K562 (cell line): ENCODE data around the gene RPH3AL. TPM values are rescaled to one million over a fixed set of nuclear protein-coding genes. Genes with fewer than 3 reads are reported as not detected.

Source experiments
- ATAC-seq: fragments of 200-7000 bp; cut with Tn5 transposase; 3 replicates; pipeline ENCODE4 v1.9.1; 2020; ENCODE audit warnings: moderate library complexity
- BruUV-seq: library from RNA; stranded (reverse); fragments of 400-500 nt; replicated peaks from 2 replicates; lab custom pipeline; 2021; lab: Mats Ljungman, UMichigan
- CTCF ChIA-PET: fragments of 300-600 bp; formaldehyde crosslinking; extraction: SDS; loops from one replicate; lab custom pipeline; 2021; ENCODE audit warnings: low intra/inter-chr PET ratio; lab: Yijun Ruan, JAX
- POLR2A ChIA-PET: fragments of 300-600, 350-650 bp; sonication (Branson Sonifier 250); formaldehyde crosslinking; extraction: SDS; loops from one replicate; lab custom pipeline; 2021; ENCODE audit warnings: antibody characterized with exemption, inconsistent platforms; lab: Yijun Ruan, JAX
- DNase-seq, 4 experiments: peaks; one replicate each; pipeline versions ENCODE4 v3.0.0 to v3.0.0-alpha.2; 2011 to 2018; ENCODE audit warnings: low spot score in 3 of 4, mixed read lengths in 3 of 4; ENCODE audit errors: extremely low read depth in 1 of 4
- FAIRE-seq: peaks from 2 replicates; lab custom pipeline; 2011; peaks lifted over from hg19 to GRCh38; lab: Jason Lieb, UNC
- H2AFZ ChIP-seq: 2 replicates; pipeline ENCODE4 v1.6.0; 2011; ENCODE audit warnings: low read depth, low read length, control low read depth, inconsistent platforms
- H3K27ac ChIP-seq: fragments of 200-600 bp; 3 replicates; pipeline ENCODE4 v1.8.0; 2011; ENCODE audit warnings: low read depth, mild to moderate bottlenecking, control low read depth, inconsistent platforms, low read length, moderate library complexity, mixed read lengths; ENCODE audit errors: extremely low read depth
- H3K27me3 ChIP-seq, 2 experiments: fragments of 300-600 bp in 1 of 2; 2 replicates in 1 of 2; 3 replicates in 1 of 2; pipeline versions ENCODE4 v1.6.0 to v1.8.0; 2011; ENCODE audit warnings: inconsistent platforms in 2 of 2, low read length in 2 of 2, mild to moderate bottlenecking in 1 of 2, mixed read lengths in 1 of 2, moderate library complexity in 1 of 2; ENCODE audit not compliant: control insufficient read depth in 2 of 2, insufficient read depth in 2 of 2
- H3K36me3 ChIP-seq: fragments of 300-600 bp; 3 replicates; pipeline ENCODE4 v1.8.0; 2011; ENCODE audit warnings: mild to moderate bottlenecking, low read length, inconsistent platforms; ENCODE audit not compliant: control insufficient read depth, insufficient read depth
- H3K4me1 ChIP-seq, 2 experiments: fragments of 200-600 bp in 1 of 2; replicated peaks in 1 of 2; 2 replicates in 1 of 2; 3 replicates in 1 of 2; pipeline versions ENCODE4 v1.5.1 to v1.8.0; 2011; ENCODE audit warnings: inconsistent platforms in 2 of 2, low read length in 2 of 2, mild to moderate bottlenecking in 1 of 2, mixed read lengths in 1 of 2, moderate library complexity in 1 of 2; ENCODE audit not compliant: control insufficient read depth in 2 of 2, insufficient read depth in 2 of 2
- H3K4me2 ChIP-seq: 2 replicates; pipeline ENCODE4 v1.6.1; 2011; ENCODE audit warnings: low read length, control low read depth, inconsistent platforms, mixed read lengths; ENCODE audit not compliant: insufficient read depth
- H3K4me3 ChIP-seq: fragments of 200-600 bp; sonication (generic), shearing (Covaris generic); 2 replicates; pipeline ENCODE4 v1.5.1; 2016; ENCODE audit warnings: control low read depth, inconsistent platforms
- H3K79me2 ChIP-seq: fragments of 200-600 bp; 3 replicates; pipeline ENCODE4 v1.8.0; 2011; ENCODE audit warnings: low read length, inconsistent platforms; ENCODE audit not compliant: control insufficient read depth, insufficient read depth
- H3K9ac ChIP-seq, 2 experiments: 2 replicates each; pipeline versions ENCODE4 v1.6.0 to v1.6.1; 2011; ENCODE audit warnings: low read depth in 2 of 2, low read length in 2 of 2, control low read depth in 1 of 2, inconsistent platforms in 1 of 2, mild to moderate bottlenecking in 1 of 2, mixed read lengths in 1 of 2; ENCODE audit not compliant: insufficient read depth in 1 of 2
- H3K9me1 ChIP-seq: one replicate; pipeline ENCODE4 v1.6.0; 2011; ENCODE audit warnings: inconsistent platforms, mild to moderate bottlenecking, low read length, moderate library complexity; ENCODE audit not compliant: control insufficient read depth, insufficient read depth
- H3K9me3 ChIP-seq: replicated peaks from 2 replicates; pipeline ENCODE4 v1.5.1; 2011; ENCODE audit warnings: low read depth, low read length, inconsistent platforms; ENCODE audit not compliant: control insufficient read depth, insufficient read depth
- H4K20me1 ChIP-seq: replicated peaks from 2 replicates; pipeline ENCODE4 v1.6.1; 2011; ENCODE audit warnings: low read length, inconsistent platforms, mixed read lengths; ENCODE audit not compliant: control insufficient read depth, insufficient read depth
- BMI1 ChIP-seq: fragments of 150-350 bp; IDR thresholded peaks from 2 replicates; pipeline ENCODE4 v1.6.1; 2014; ENCODE audit warnings: low read length
- MAZ ChIP-seq, 2 experiments: fragments of 450-650 bp in 1 of 2; sonication (generic) in 1 of 2; formaldehyde crosslinking; IDR thresholded peaks in 1 of 2; conservative IDR thresholded peaks in 1 of 2; 2 replicates each; pipeline versions ENCODE4 v1.4.0 to v1.5.0; 2020; ENCODE audit warnings: mild to moderate bottlenecking in 1 of 2, missing genetic modification reagents in 1 of 2
- NCOA2 ChIP-seq, 2 experiments: fragments of 450-650 bp; IDR thresholded peaks; 2 replicates each; pipeline ENCODE4 v1.6.1; 2018; ENCODE audit warnings: mild to moderate bottlenecking in 2 of 2, moderate library complexity in 1 of 2; ENCODE audit not compliant: partially characterized antibody in 2 of 2
- NCOA6 ChIP-seq: fragments of 450-650 bp; IDR thresholded peaks from 2 replicates; pipeline ENCODE4 v1.6.1; 2017; ENCODE audit warnings: mild to moderate bottlenecking
- NR2C2 ChIP-seq, 2 experiments: fragments of 200-800 bp in 1 of 2; sonication (Bioruptor generic) in 1 of 2; sonication (generic) in 1 of 2; formaldehyde crosslinking in 1 of 2; IDR thresholded peaks; 2 replicates each; pipeline versions ENCODE4 v1.6.1 to v1.8.0; 2016 to 2022; ENCODE audit warnings: mild to moderate bottlenecking in 1 of 2, missing compliant biosample characterization in 1 of 2, missing genetic modification characterization in 1 of 2, missing genetic modification reagents in 1 of 2
- RAD21 ChIP-seq, 2 experiments: fragments of 250-450 bp in 1 of 2; fragments of 450-650 bp in 1 of 2; sonication (Bioruptor Pico) in 1 of 2; formaldehyde crosslinking in 1 of 2; IDR thresholded peaks in 1 of 2; conservative IDR thresholded peaks in 1 of 2; 2 replicates each; pipeline versions ENCODE4 v1.4.0 to v1.8.0; 2020 to 2022; ENCODE audit warnings: mild to moderate bottlenecking in 2 of 2, moderate library complexity in 1 of 2
- RFX7 ChIP-seq: fragments of 250-450 bp; sonication (Bioruptor Pico); IDR thresholded peaks from 2 replicates; pipeline ENCODE4 v1.5.1; 2021; ENCODE audit warnings: mild to moderate bottlenecking
- SMARCB1 ChIP-seq: IDR thresholded peaks from 2 replicates; pipeline ENCODE4 v1.6.1; 2011; ENCODE audit warnings: improper control_type of control experiment, low read depth; ENCODE audit not compliant: insufficient read length
- ZBTB17 ChIP-seq: fragments of 450-650 bp; formaldehyde crosslinking; IDR thresholded peaks from 2 replicates; pipeline ENCODE4 v1.4.0; 2020; ENCODE audit warnings: mild to moderate bottlenecking
- ZNF184 ChIP-seq: sonication (generic); formaldehyde crosslinking; IDR thresholded peaks from 2 replicates; pipeline ENCODE4 v1.5.0; 2020; ENCODE audit warnings: missing genetic modification reagents
- ZNF311 ChIP-seq: fragments of 250-450 bp; sonication (Bioruptor Pico); IDR thresholded peaks from 2 replicates; pipeline ENCODE4 v1.4.0; 2020; ENCODE audit warnings: mild to moderate bottlenecking, moderate library complexity
- WGBS: fragments of 100-300 bp; shearing (Covaris generic); methylation state at CpG from one replicate; pipeline ENCODE4 v1.1.6; 2016; ENCODE audit warnings: low coverage, mixed read lengths; ENCODE audit not compliant: insufficient coverage; ENCODE audit errors: missing lambda C conversion rate; 5-methylcytosine and 5-hydroxymethylcytosine counted together
- in situ Hi-C: fragments of 300-500 bp; cut with MboI; formaldehyde crosslinking; loops from 4 replicates; pipeline ENCODE4 v1.15.0; 2018; ENCODE audit warnings: inconsistent platforms, mixed read lengths
- intact Hi-C: fragments of 100-400 bp; cut with micrococcal nuclease; formaldehyde crosslinking; loops from 2 replicates; pipeline ENCODE4 v1.14.2; 2022
- polyA plus RNA-seq, 8 experiments: library from polyadenylated mRNA; depleted of rRNA in 4 of 8; stranded (reverse) in 5 of 8; unstranded in 3 of 8; fragments of >200 nt; fragmentation: Nextera tagmentation in 2 of 8; fragmentation: Illumina TruSeq in 1 of 8; extraction: Ambion mirVana in 2 of 8; extraction: Trizol in 1 of 8; gene quantifications; 2 replicates each; pipeline versions ENCODE4 v1.2.1 to v1.2.3, GENCODE V29; 2011 to 2014; ENCODE audit warnings: inconsistent platforms in 1 of 8, missing spikeins in 1 of 8
- total RNA-seq, 7 experiments: library from RNA; depleted of rRNA in 6 of 7; stranded (reverse); fragments of >200 nt in 6 of 7; fragmentation: Illumina TruSeq in 2 of 7; extraction: Trizol in 2 of 7; gene quantifications; 2 replicates each; pipeline versions ENCODE4 v1.2.1 to v1.2.3, GENCODE V29; 2011 to 2021; ENCODE audit warnings: low replicate concordance in 1 of 7
- TF ChIP-seq, protein P1 (sequence below): fragments of 250-450 bp; sonication (Bioruptor Pico); IDR thresholded peaks from 2 replicates; pipeline ENCODE4 v1.8.0; 2021; ENCODE audit warnings: mild to moderate bottlenecking, moderate library complexity
- TF ChIP-seq, protein P2 (sequence below): fragments of 450-650 bp; conservative IDR thresholded peaks from 2 replicates; pipeline ENCODE4 v1.6.1; 2016; ENCODE audit warnings: missing genetic modification characterization, low read depth, mild to moderate bottlenecking, missing compliant biosample characterization, moderate library complexity
- TF ChIP-seq, protein P3 (sequence below): fragments of 250-450 bp; sonication (Bioruptor Pico); IDR thresholded peaks from 2 replicates; pipeline ENCODE4 v1.5.0; 2022; ENCODE audit warnings: mild to moderate bottlenecking
- TF ChIP-seq, protein P4 (sequence below): sonication (generic); formaldehyde crosslinking; IDR thresholded peaks from 2 replicates; pipeline ENCODE4 v1.8.1; 2023; ENCODE audit warnings: mild to moderate bottlenecking, missing genetic modification reagents, moderate library complexity

The RPH3AL gene
- total and polyA plus RNA-seq, 9 of the 15 experiments (the other 6 are each of a cell fraction or from before 2014, with no cell fraction given), result 0.18 to 1.7 (median 0.39) TPM

DNA sequence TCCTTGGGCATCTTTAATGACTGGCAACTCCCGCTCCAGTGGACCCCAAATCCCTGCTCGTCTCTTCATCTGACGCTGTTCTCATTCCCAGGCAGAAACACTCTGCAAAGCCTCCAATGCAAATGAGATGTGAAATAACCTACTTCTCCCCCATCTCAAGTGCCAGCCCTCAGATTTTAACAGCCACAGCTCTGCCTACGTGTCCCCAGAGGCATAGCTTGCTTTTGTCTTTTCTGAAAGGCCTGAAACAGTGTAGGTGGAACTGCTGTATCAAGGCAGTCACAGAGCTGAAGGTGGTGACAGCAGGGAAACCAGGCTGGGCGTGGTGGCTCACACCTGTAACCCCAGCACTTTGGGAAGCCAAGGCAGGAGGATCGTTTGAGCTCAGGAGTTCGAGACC is 14.7 kb downstream of the RPH3AL start (continued):
- TF ChIP-seq, protein P1, sequence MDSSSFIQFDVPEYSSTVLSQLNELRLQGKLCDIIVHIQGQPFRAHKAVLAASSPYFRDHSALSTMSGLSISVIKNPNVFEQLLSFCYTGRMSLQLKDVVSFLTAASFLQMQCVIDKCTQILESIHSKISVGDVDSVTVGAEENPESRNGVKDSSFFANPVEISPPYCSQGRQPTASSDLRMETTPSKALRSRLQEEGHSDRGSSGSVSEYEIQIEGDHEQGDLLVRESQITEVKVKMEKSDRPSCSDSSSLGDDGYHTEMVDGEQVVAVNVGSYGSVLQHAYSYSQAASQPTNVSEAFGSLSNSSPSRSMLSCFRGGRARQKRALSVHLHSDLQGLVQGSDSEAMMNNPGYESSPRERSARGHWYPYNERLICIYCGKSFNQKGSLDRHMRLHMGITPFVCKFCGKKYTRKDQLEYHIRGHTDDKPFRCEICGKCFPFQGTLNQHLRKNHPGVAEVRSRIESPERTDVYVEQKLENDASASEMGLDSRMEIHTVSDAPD, result no peak

DNA sequence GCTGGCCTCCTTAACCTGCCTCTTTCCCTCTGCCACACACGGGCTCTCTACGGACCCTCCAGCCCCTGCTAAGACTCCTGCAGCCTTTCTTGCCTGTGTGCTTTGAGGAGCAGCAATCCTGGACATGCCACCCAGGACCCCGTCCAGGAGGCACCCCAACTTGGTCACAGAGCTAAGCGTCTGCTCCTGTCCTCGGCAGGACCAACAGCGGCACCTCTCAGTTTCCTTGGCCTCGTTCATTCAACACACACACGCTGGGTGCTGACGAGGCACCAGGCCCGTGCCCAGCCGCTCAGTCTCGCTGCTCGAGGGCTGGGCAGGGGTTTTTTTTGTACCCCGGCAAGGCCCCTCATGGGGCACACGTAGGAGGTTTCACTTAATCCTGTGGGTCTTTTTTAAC is 15.2 kb downstream of the RPH3AL start:
- ChIA-PET POLR2A (no interaction called here), CTCF (no interaction called here)
- 0% methylated on average over 9 of the region's 15 CpGs for WGBS
- H3K4me1 ChIP-seq, result peaks cover 0 to 4% of the 10 kb centered on the region in 2 experiments; a peak in 2 of 5 replicates
- FAIRE-seq (no peak), ATAC-seq (no peak), DNase-seq (no peak)
- no peak overlapping the region for H3K4me2 ChIP-seq
- no peak overlapping the region for H3K4me3 ChIP-seq
- no peaks in the 10 kb centered on the region for H3K9me3 ChIP-seq
- no peak overlapping the region for H3K9ac ChIP-seq
- H3K9me1 ChIP-seq, result no peaks in the 10 kb centered on the region
- BruUV-seq, result no TSS peak
- intact Hi-C loops (no loop called here), in situ Hi-C loops (no loop called here)
- no peak overlapping the region for H3K27ac ChIP-seq
- H2AFZ ChIP-seq, result no peak overlapping the region
- H4K20me1 ChIP-seq, result no peaks in the 10 kb centered on the region
- H3K79me2 ChIP-seq, result no peaks in the 10 kb centered on the region
- peaks cover 18 to 51% of the 10 kb centered on the region in 2 experiments for H3K27me3 ChIP-seq
- no peaks in the 10 kb centered on the region for H3K36me3 ChIP-seq
- no peak for TF ChIP-seq BMI1
- TF ChIP-seq RAD21 (CRISPR knock-in tag; conservative IDR thresholded peaks at IDR 0.05 in 1 of 2, IDR thresholded peaks at IDR 0.05 in 1 of 2), result no peak
- TF ChIP-seq NCOA6, result no peak
- TF ChIP-seq, protein P2, sequence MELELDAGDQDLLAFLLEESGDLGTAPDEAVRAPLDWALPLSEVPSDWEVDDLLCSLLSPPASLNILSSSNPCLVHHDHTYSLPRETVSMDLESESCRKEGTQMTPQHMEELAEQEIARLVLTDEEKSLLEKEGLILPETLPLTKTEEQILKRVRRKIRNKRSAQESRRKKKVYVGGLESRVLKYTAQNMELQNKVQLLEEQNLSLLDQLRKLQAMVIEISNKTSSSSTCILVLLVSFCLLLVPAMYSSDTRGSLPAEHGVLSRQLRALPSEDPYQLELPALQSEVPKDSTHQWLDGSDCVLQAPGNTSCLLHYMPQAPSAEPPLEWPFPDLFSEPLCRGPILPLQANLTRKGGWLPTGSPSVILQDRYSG (tag), result no peak
- no peak for TF ChIP-seq ZNF184 (CRISPR knock-in tag)
- TF ChIP-seq, protein P3, sequence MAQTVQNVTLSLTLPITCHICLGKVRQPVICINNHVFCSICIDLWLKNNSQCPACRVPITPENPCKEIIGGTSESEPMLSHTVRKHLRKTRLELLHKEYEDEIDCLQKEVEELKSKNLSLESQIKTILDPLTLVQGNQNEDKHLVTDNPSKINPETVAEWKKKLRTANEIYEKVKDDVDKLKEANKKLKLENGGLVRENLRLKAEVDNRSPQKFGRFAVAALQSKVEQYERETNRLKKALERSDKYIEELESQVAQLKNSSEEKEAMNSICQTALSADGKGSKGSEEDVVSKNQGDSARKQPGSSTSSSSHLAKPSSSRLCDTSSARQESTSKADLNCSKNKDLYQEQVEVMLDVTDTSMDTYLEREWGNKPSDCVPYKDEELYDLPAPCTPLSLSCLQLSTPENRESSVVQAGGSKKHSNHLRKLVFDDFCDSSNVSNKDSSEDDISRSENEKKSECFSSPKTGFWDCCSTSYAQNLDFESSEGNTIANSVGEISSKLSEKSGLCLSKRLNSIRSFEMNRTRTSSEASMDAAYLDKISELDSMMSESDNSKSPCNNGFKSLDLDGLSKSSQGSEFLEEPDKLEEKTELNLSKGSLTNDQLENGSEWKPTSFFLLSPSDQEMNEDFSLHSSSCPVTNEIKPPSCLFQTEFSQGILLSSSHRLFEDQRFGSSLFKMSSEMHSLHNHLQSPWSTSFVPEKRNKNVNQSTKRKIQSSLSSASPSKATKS (CRISPR knock-in tag), result no peak
- no peak for TF ChIP-seq ZNF311 (CRISPR knock-in tag)
- TF ChIP-seq MAZ (CRISPR knock-in tag; conservative IDR thresholded peaks at IDR 0.05 in 1 of 2, IDR thresholded peaks at IDR 0.05 in 1 of 2), result no peak
- TF ChIP-seq, protein P4, sequence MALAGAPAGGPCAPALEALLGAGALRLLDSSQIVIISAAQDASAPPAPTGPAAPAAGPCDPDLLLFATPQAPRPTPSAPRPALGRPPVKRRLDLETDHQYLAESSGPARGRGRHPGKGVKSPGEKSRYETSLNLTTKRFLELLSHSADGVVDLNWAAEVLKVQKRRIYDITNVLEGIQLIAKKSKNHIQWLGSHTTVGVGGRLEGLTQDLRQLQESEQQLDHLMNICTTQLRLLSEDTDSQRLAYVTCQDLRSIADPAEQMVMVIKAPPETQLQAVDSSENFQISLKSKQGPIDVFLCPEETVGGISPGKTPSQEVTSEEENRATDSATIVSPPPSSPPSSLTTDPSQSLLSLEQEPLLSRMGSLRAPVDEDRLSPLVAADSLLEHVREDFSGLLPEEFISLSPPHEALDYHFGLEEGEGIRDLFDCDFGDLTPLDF (CRISPR knock-in tag), result no peak
- TF ChIP-seq NR2C2 (CRISPR knock-in tag; IDR thresholded peaks at IDR 0.05), result no peak
- no peak for TF ChIP-seq NR2C2 (tag; IDR thresholded peaks at IDR 0.05)
- TF ChIP-seq ZBTB17, result no peak
- TF ChIP-seq RFX7 (CRISPR knock-in tag), result no peak
- TF ChIP-seq SMARCB1, result no peak
- no peak for TF ChIP-seq NCOA2 (IDR thresholded peaks at IDR 0.05; ENCODE audit: partially characterized antibody in 2 of 2)
